GDM1 (cell line): ENCODE data around the gene AK1.
"Not testable (repeated sequence)": the region's sequence is repeated elsewhere in the genome, so short reads cannot be mapped to it uniquely, and the experiment has no call there.

Experiments used
- DNase-seq: peaks from one replicate; lab custom pipeline; 2025; lab: John Stamatoyannopoulos, UW

Gene AK1

GRCh38 chr9:127883959-127884358 lies 6.5 kb upstream of the AK1 start:
- DNase-seq, result no peak

- not testable (repeated sequence) for DNase-seq
Observed at GRCh38 chr9:127881715-127882114, 4.2 kb upstream of the AK1 start.

DNA sequence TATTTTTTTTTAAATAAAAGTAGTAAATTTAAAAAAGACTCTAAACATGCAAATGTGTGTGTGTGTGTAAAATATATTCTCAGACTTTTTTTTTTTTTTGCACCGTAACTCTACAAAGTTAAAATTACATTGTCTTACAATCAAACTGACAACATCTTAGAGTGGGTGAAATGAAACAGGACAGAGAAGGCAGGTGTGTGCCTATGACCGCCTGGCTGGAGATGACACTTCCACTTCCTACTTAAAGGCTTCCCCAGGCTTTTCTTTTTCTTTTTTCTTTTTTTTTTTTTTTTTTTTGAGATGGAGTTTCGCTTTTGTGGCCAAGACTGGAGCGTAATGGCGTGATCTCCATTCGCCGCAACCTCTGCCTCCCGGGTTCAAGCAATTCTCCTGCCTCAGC lies 2.7 kb upstream of the AK1 start:
- DNase-seq, result no peak

DNA sequence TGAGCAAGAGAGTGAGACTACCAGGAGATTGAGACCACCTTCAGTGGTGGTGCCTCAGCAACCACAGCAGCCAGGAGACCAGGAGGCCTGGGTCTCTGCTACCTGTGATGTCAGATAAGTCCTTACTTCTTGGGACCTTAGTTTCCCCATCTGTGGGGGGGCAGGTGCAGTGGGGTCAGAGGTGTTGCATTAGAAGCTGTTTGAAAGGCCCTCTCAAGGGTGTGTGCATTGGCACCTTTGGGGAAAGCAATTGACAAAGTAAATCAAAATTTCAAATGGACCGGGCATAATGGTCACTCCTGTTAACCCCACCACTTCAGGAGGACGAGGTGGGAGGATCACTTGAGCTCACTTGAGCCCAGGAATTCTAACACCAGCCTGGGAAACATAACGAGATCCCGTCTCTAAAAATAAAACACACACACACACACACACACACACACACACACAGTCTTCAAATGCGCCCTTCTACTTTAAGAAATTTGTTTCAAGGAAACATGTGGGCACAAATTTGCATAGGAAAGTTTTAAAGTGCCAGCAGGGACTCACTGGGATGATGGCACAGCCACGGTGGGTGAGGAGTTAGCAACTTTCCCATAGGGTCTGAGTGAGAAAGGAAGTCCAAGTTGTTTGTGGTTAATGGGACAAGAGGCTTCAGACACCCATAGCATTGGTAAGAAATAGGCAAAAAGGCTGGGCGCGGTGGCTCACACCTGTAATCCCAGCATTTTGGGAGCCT lies 1.3 kb upstream of the AK1 start:
- no peak for DNase-seq

DNA sequence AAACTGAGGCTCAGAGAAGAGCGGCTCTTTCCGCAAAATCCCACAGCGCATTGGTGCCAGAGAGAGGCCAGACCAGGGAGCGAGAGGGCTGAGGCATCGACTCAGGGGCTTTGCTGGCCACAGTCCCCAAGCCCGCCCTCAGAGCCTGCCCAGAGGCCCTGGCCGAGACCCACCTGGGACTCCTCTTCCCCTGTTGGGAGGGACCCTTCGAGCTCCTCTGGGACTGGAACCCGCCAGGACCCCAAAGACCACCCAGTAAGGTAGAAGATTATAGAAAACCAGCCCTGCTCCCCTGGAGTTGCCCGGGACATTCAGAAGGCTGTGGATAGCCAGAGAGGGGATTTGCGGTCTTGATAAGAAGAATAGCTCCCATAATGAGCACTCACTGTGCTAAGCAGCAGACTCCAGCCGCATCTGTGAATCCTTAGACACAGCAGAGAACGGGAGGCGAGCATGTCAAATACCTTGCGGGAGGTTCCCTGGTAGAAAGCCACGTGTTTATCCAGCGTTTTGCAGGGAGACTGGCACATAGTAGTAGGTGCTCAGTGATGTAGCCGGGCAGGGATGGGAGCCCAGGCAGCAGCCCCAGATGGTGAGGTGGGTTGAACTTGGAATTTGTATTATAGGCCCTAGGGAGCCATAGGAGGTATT lies 651 bp upstream of the AK1 start:
- no peak for DNase-seq

- DNase-seq, result no peak
Observed at GRCh38 chr9:127876764-127877562, 512 bp downstream of the AK1 start.

GRCh38 chr9:127876026-127876763 lies 1.3 kb downstream of the AK1 start:
- no peak for DNase-seq

DNA sequence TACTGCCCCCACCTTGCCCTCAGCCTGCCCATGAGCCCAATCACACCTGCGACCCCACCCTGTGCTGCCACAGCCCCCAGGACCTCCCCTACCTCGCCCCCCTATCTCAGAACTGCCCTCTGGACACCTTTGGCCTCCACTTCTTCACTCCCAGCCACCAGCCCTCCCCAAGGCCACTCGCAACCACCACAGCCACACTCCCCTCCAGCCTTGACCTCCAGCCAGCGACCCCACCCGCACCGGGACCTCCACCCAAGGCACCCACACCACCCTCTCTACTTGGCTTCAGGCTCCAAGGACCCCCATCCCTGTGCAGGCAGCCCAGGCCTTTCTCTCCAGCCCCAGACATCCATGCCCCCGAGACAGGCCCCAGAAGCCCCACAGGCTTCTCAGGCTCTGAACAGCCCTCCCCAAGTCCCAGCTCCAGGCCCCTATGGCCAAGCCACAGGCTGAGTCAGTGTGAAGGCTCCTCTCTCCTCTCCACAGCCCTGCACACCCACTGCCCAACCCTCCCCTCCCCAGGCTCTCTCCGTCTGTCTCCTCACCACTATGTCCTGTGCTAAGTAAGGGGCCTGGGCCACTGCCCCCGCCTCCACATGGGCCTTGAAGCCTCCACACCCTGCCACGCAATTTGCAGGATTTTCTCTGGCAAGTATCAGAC lies 2.0 kb downstream of the AK1 start:
- DNase-seq, result no peak

DNA sequence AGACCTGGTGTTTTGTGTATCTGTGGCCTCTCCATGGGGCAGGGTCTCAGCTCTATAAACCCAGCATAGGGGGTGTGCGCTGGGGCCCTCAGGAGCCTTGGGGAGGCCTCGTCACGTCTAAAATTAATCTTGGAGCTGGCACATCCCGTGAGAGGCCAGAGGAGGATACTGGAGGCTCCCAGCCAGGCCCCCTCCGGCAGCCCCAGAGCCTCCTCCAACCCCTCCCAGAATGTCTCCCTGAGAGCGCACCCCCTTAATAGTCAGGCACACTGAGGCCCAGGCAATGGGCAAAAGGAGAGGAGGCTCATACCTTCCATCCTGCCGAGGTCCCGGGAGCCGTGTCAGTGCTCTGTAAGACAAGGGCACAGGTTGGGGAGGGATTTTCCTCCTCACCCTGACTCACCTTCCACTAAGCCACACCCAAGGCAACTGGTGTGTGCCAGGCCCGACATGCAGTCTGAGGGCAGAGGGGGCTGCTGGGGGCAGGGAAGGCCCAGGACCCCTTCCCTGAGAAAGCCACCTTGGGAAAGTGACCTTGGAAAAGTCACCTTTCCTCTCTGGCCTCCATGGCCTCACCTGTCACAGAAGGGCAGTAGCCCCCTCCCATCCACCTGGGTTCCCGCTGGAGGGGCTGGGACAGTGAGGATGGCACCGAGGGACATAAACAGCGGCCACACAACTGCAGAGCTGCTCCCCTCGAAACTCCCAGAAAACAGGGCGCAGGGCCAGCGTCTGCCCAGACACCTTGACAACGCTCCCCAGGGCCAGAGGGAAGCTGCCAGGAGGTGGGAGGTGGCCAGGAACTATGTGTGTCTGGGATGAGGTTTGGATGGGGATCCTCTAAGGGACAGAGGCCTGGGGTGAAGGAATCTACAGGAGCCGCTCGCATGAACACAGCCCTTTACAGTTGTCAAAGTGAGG lies 2.9 kb downstream of the AK1 start:
- no peak for DNase-seq

- DNase-seq, result no peak
Observed at GRCh38 chr9:127873886-127874285, 3.6 kb downstream of the AK1 start.

DNA sequence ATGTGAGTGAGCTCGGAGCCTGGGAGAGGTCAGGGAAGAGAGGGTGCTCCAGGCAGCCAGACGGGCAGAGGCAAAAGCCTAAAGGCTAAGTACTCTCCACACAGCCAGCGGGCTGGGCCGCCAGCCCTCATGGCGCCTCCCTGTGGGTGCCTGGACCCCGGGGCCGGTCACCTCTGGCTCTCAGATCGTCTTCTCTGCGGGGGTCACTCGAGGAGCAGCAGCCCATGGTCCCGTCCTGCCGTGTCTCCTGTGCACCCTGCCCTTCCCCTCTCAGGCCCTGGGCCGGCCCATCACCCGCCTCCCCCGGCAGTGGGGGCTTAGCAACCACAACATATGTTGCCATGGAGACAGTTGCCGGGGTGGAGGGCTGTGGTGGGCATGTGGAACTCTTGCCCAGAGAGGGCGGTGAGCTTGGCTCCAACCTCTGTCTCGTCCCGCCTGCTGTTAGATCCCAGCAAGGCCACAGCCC lies 4.2 kb downstream of the AK1 start:
- DNase-seq, result no peak

DNA sequence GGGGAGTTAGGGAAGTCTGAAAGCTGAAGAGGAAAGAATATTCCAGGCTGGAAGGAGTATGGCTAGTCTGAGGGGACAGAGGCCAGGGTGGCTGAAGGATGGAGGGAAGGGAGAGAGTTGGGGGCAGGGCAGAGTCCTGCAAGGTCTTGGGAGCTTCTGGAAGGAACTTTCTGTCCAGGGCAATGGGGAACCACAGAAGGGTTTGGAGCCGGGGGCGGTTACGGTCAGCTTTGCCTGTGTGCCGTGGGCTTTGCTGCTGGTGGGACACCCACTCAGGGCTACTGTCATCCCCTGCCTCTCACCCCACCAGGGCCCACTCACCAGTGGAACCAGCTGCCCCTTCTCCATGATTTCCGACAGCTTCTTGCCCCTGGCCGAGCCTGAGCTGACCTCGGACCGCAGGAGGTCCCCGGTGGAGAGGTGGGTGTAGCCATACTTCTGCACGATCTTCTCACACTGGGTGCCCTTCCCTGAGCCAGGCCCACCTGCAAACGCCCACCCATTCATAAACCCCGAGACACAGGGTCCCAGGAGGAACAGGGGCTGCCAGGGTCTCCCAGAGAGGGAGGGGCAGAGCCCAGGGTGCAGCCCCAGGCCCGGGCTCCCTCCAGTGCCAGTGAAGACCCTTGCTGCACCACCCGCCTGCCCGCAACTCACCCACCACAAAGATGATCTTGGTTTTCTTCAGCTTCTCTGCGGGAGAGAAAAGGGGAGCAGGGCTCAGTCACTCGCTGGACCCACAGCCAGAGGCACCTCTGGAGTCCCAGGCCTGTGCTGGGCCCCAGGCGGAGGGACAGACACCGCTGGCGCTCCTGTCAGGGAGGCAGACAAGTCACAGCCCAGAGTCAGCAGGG lies 4.9 kb downstream of the AK1 start:
- DNase-seq, result no peak

DNA sequence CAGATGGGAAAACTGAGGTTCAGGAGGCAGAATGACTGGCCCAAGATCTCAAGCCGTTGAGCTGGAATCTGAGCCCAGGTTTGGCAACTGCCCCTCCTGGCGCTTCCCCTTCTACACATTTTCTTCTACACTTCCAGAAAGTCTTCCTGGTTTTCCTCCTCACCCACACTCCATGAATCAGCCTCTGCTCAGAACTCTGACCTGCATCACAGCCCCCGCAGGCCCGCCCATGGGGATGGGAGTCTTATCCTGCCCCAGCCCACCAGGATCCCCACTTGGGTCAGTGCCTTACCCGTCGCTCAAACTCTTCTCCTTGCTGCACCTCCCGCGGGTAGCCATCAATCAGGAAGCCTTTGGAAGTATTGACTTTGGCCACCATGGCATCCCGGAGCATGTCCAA lies 5.9 kb downstream of the AK1 start:
- no peak for DNase-seq

- DNase-seq, result no peak
Observed at GRCh38 chr9:127870887-127871286, 6.6 kb downstream of the AK1 start.

- DNase-seq, result not testable (repeated sequence)
Observed at GRCh38 chr9:127870153-127870491, 7.4 kb downstream of the AK1 start.

DNA sequence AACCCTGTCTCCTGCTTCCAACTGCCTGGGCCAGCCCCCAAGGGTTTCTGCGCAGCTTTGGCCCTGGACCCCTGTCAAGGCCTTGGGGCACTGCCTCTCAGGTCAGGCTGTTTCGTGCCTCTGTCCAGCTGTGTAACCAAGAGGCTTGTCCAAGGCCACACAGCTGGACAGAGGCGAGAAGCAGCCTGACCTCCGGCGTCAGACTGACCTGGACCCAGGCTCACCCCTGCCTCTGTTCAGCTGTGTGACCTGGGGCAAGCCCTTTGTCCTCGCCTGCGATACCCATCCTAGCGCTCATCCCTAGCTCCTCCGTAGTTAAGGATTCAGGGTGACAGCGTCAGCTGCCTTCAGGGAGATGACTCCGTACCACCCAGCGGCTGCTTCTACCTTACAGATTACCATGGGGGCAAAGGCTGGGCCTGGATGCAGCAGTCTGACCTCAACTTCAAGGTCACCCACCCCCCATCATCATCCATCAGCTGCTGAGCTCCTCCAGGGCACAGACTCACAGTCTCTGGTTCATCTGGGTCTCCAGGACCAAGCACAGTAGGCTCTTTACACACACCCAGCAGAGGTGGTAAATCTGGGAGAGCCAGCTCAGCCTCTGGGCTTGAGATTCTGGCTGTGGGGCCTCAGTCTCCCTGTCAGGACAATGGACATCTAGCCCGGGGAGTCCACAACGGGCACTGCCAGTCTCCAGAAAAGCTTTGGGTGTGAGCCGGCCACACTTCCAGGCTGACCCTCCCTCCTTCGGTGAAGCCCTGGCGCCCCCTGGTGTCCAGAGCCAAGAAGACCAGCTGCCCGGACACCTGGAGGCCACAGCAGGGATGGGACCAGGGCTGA lies 7.9 kb downstream of the AK1 start:
- peak; percentile 55 for DNase-seq

- DNase-seq, result no peak
Observed at GRCh38 chr9:127868278-127868902, 9.1 kb downstream of the AK1 start.
